DND-41 (cell line): Measurements from ENCODE around the gene COX7B.

ENCODE experiments used
- EZH2 ChIP-seq: IDR thresholded peaks from 3 replicates; pipeline ENCODE4 v1.6.1; 2012; ENCODE audit warnings: borderline replicate concordance, low read depth, mild to moderate bottlenecking, moderate library complexity, low read length, inconsistent platforms; ENCODE audit not compliant: severe bottlenecking
- TF ChIP-seq, protein P1 (sequence below): IDR thresholded peaks from 2 replicates; pipeline ENCODE4 v1.5.1; 2012; ENCODE audit warnings: borderline replicate concordance, low read length, moderate library complexity, mild to moderate bottlenecking; ENCODE audit not compliant: poor library complexity, severe bottlenecking; ENCODE audit errors: extremely low read depth

DNA sequence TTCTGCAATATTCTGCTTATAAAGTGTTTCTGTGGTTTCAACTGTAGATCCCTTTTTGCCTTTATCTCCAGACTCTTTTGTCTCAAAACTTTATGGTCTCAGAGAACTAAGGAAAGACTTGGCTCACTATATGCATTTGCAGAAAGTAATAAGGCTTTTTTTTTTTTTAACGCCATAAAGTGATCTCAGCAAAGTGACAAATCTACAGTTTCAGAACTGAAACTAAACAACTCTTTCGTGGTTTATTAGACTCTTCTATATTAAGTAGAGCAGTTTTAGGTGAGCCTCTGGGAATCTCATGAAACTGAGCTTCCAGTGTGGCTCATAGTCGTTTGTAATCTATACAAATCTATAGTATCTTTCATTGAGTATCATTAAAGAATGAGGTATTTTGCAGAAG is 26.5 kb downstream of the COX7B start:
- no peak for TF ChIP-seq EZH2
- TF ChIP-seq, protein P1, sequence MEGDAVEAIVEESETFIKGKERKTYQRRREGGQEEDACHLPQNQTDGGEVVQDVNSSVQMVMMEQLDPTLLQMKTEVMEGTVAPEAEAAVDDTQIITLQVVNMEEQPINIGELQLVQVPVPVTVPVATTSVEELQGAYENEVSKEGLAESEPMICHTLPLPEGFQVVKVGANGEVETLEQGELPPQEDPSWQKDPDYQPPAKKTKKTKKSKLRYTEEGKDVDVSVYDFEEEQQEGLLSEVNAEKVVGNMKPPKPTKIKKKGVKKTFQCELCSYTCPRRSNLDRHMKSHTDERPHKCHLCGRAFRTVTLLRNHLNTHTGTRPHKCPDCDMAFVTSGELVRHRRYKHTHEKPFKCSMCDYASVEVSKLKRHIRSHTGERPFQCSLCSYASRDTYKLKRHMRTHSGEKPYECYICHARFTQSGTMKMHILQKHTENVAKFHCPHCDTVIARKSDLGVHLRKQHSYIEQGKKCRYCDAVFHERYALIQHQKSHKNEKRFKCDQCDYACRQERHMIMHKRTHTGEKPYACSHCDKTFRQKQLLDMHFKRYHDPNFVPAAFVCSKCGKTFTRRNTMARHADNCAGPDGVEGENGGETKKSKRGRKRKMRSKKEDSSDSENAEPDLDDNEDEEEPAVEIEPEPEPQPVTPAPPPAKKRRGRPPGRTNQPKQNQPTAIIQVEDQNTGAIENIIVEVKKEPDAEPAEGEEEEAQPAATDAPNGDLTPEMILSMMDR = no peak
